ENCODE results near the gene SAPCD2.
"Not testable (repeated sequence)": the region's sequence is repeated elsewhere in the genome, so short reads cannot be mapped to it uniquely, and the experiment has no call there.

SAPCD2 gene

GRCh38 chr9:137066096-137066861, 4.1 kb downstream of the SAPCD2 start:
- no peak for DNase-seq

- no peak for DNase-seq
These were observed 4.9 kb downstream of the SAPCD2 start for GRCh38 chr9:137065336-137065967.

- DNase-seq = no peak
These were observed 5.5 kb downstream of the SAPCD2 start for GRCh38 chr9:137064880-137065164.

- peak in 39 of 56 donors; percentile 10 to 73 (median 46) for DNase-seq
These were observed 6.1 kb downstream of the SAPCD2 start for GRCh38 chr9:137064027-137064879.

GRCh38 chr9:137063311-137064026, 6.9 kb downstream of the SAPCD2 start:
- no peak for DNase-seq

GRCh38 chr9:137062798-137063197, 7.6 kb downstream of the SAPCD2 start:
- not testable (repeated sequence) for DNase-seq

- no peak for DNase-seq
These were observed 8.0 kb downstream of the SAPCD2 start for GRCh38 chr9:137062384-137062783.

GRCh38 chr9:137058521-137059234, 11.7 kb downstream of the SAPCD2 start:
- DNase-seq = no peak

- DNase-seq = no peak
These were observed 12.8 kb downstream of the SAPCD2 start for GRCh38 chr9:137057545-137057944.

GRCh38 chr9:137056739-137057415, 13.5 kb downstream of the SAPCD2 start:
- no peak for DNase-seq

- peak; percentile 50 to 98 (median 92) for DNase-seq
These were observed 14.7 kb downstream of the SAPCD2 start for GRCh38 chr9:137055385-137056364.

- DNase-seq = peak in 28 of 56 donors; percentile 47 to 88 (median 76)
These were observed 15.4 kb downstream of the SAPCD2 start for GRCh38 chr9:137054932-137055384.

GRCh38 chr9:137053944-137054931, 16.1 kb downstream of the SAPCD2 start, which contains the start of gene ENTPD2:
TSS of gene ENTPD2 (minus strand) at chr9:137054061. CDS start at chr9:137053997, 64 bp downstream.
- DNase-seq = peak in 2 of 56 donors; percentile 45 to 71

- DNase-seq = no peak
These were observed 17.1 kb downstream of the SAPCD2 start for GRCh38 chr9:137052998-137053943.

GRCh38 chr9:137052293-137052692, 18.1 kb downstream of the SAPCD2 start:
- no peak for DNase-seq

- DNase-seq = no peak
These were observed 19.1 kb downstream of the SAPCD2 start for GRCh38 chr9:137051145-137051724.
